Measurements from ENCODE around the gene CCDC57.
"Not testable (repeated sequence)": the region's sequence is repeated elsewhere in the genome, so short reads cannot be mapped to it uniquely, and the experiment has no call there.

CCDC57 gene

DNA sequence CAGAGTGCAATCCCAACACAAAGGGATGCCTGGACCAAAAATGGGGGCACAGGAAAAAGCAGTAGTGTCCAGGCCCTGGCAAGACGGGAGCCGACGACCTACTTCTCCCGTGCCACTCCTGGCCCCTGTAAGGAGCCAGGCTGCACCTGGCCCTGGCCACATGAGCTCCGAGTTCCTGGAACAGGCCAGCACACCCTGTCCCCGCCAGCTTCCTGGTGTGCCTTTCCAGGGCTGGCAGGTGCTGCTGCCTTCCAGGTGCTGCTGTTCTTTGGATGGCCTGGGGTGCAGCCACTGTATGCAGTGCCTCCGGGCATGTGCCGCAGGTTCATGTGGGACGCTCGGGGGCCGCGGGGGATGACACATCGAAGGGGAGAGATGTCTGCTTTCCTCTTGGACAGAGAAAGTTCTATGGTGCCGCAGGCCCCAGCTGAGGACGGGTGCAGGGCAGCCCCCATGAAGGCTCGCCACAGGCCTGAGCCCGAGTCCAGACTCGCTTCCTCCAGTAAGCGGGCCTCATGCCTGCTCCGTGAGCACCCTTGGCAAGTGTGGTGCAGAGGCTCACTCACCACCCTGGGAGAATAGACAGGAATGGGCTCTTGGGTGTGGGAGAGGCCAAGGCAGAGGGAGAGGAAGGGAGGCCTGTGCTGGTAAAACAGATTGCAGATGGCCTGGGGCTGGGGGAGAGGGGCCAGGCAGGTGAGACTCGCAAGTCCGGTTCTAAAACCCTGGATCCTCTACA, 59.9 kb downstream of the CCDC57 start:
- no peak for DNase-seq (ENCODE audit: low spot score)

DNA sequence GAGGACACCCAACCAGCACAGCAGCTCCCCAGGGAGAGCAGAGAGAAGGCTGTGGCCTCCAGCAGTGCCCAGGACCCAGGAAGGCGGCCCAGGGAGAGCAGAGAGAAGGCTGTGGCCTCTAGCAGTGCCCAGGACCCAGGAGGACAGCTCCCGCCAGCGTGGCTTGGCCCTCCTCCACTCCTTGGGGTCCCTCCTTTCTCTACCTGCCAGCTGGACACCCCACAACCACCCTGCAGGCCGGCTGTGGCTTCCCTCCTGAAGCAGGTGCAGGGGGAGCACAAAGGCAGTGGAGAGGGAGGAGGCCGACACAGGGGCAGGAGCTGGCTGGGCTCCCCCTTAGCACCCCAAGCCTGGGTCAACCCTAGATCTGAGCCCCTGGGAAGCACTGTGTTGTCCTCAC, 60.5 kb downstream of the CCDC57 start:
- no peak for DNase-seq (ENCODE audit: low spot score)

DNA sequence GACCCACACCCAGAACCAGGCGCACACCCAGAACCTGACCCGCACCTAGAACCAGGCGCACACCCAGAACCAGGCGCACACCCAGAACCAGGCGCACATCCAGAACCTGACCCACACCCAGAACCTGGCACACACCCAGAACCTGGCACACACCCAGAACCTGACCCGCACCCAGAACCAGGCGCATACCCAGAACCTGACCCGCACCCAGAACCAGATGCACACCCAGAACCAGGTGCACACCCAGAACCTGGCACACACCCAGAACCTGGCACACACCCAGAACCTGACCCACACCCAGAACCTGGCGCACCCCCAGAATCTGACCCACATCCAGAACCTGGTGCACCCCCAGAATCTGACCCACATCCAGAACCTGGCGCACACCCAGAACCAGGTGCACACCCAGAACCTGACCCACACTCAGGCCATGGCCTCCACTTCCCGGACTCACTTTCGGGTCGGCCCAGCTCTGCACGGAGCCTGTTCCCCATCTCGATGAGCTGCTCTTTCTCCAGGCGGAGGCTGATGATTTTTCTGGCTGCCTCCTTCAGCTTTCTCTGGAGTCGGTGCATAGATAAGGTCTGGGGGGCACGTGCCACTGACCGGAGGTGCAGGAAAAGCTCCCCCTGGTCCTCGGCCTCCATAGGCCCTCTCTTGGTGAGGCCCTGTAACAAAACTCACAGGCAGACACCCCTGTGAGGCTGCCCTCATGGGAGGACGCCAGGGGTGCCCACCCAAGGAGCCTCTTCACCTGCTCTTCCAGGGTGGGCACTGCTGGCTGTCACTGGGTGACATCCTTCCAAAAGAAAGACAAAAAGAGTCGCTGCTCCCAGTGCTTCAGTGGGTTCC, 61.3 kb downstream of the CCDC57 start:
- DNase-seq (ENCODE audit: low spot score): peak; percentile 15

DNA sequence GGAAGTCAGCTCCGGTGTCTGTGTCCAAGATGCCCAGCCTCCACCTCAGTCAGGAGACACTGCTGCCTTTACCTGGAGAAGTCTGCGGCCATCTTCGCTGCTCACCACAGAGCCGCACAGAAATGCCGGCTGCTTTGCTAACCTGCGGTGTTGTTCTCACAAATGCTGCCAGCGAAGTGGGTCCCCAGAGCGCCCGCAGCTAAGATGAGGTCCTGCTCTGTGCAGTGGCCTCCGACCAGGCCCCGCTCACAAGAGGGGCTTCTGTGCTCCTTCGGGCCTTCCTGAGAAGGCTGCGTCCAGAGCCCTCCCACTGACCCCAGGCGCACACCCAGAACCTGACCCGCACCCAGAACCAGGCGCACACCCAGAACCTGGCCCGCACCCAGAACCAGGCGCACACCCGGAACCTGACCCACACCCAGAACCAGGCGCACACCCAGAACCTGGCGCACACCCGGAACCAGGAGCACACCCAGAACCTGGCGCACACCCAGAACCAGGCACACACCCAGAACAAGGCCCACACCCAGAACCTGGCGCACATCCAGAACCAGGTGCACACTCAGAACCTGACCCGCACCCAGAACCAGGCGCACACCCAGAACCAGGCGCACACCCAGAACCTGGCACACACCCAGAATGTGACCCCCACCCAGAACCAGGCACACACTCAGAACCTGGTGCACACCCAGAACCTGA, 63.1 kb downstream of the CCDC57 start:
- no peak for DNase-seq (ENCODE audit: low spot score)

DNA sequence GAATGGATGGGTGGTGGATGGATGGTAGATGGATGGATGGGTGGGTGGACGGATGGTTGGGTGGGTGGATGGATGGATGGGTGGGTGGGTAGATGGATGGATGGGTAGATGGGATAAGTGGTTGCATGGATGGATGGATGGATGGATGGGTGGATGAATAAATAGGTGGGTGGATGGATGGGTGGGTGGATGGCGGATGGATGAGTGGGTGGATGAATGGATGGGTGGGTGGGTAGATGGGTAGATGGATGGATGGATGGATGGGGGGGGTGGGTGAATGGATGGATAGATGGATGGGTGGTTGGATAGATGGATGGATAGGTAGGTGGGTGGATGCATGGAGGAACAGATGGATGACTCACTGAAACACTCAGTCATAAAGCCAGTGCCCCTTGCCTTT, 63.6 kb downstream of the CCDC57 start:
- no peak for DNase-seq (ENCODE audit: low spot score)

DNA sequence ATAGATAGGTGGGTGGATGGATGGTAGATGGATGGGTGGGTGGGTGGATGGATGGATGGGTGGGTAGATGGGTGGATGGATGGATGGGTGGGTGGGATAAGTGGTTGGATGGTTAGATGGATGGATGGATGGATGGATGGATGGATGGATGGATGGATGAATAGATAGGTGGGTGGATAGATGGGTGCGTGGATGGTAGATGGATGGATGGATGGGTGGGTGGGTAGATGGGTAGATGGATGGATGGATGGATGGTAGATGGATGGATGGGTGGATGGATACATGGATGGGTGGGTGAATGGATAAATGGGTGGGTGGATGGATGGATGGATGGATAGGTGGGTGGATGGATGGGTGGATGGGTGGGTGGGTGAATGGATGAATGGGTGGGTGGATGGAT, 64.6 kb downstream of the CCDC57 start:
- no peak for DNase-seq (ENCODE audit: low spot score)

DNA sequence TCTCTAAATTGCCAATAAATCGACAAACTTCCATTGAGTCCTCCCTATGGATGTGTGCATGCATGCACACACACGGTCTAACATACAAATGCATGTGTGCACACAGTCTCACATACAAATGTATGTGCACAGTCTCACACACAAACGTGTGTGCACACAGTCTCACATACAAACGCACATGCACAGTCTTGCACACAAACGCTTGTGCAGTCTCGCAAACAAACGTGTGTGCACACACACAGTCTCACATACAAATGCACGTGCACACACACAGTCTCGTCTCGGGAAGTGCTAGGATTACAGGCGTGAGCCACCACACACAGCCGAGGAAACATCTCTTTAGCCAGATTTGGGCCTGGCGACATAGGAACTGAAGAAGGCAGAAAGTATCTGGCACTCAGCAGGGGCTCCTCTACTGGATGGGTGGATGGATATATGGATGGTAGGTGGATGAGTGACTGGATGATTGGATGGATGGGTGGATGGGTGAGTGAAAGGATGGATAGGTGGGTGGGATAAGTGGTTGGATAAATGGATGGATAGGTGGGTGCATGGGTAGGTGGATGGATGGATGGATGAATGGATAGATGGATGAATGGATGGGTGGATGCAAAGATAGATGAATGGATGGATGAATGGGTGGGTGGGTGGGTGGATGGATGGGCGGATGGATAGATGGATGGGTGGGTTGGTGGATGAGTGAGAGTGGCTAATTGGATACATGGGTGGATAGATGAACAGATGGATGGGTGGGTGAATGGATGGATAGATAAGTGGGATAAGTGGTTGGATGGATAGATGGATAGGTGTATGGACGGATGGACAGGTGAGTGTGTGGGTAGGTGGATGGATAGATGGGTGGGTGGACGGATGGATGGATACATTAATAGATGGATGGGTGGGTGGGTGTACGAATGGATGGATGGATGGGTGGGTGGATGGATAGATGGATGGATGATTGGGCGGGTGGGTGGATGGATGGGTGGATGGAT, 65.7 kb downstream of the CCDC57 start:
- DNase-seq (ENCODE audit: low spot score): no peak

DNA sequence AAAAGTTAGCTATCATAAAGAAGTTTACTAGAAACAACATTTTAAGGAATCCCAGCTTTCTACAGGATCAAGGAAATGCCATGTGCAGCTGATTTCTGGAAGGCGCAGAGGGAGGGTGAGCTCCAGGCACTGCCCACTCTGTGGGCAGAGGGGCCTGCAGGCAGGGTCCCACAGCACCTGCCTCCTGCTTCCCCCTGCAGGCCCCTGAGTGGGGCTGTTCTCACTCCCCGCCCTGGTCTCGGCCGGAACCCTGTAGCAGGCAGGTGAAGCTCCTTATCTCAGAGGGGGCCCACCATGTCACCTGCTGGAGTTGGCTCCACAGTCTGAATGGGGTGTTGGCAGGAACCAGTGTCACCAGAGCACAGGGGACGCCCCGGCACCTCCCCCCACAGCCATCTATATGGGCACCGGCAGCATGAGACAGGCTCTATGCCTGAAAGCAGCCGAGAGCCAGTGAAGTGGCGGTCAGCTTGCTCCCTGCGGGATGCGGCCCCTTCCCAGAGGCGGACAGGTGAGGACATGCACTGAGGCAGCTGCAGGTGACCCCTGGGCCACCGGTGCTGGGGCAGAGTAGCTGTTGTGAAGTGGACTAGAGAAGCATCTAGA, 67.0 kb downstream of the CCDC57 start:
- no peak for DNase-seq (ENCODE audit: low spot score)

DNA sequence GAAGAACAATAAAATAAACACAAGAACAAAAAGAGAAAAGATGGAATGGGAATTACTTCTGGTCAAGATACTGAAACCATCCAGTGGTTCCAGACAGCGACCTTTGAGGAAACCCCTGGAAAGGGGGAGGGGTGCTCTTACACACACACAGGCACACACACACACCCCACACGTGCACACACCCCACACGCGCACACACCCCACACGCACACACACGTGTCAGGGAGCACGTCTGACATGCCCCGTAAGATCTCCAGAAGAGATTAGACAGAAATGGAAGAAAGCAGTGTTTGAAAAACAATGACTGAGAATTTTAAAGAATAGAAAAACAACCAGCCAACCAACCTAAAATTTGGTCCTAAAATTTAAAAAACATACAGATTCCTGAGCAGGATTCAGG, 69.3 kb downstream of the CCDC57 start:
- no peak for DNase-seq (ENCODE audit: low spot score)

DNA sequence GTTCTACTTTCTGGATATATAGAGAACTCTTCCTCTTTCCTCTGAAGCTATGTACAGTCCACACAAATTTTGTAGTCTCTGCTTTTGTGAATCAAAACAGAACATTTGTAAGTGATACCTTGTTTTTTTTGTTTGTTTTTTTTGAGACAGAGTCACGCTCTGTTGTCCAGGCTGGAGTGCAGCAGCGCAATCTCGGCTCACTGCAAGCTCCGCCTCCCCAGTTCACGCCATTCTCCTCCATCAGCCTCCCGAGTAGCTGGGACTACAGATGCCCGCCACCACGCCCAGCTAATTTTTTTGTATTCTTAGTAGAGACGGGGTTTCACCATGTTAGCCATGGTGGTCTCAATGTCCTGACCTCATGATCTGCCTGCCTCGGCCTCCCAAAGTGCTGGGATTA, 72.7 kb downstream of the CCDC57 start:
- not testable (repeated sequence) for DNase-seq (ENCODE audit: low spot score)

DNA sequence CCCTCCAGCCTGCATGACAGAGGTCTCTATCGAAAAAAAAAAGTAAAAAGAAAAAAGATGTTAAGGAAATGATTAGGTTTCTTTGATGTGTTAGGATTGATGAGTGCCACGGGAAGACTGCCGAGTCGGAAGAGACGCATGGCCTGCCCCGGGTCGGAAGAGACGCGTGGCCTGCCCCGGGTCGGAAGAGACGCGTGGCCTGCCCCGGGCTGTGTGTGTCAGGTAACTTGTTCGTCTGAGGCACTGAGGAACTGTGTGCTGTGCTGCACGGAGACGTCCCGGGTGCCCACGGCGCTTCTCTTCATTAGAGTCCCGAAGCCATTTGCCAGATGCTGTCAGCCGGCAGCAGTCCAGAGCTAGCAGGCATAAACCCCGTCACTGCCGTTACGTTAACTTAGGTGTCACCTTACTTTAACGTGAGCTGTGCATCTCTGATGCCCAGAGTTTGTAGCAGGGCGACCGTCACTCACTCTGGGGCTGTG, 74.1 kb downstream of the CCDC57 start:
- no peak for DNase-seq (ENCODE audit: low spot score)

DNA sequence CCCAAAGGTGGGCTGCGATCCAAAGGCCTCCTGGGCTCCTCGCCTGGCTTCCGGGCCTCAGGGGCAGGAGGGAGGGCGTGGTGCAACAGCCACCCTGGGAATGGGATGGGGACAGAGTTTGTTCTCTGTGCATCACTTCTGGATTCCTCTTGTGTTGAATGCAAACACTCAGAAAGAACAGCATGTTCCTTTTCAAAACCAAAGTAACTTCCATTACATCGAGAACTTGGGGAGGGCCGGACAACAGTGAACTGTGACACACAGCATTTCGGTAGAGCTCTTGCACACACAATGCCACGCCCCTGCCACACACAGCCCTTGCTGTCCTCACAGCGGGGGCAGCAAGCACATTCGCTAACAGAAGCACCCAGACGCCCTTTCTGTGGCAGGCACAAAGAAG, 78.5 kb downstream of the CCDC57 start:
- DNase-seq (ENCODE audit: low spot score): no peak

DNA sequence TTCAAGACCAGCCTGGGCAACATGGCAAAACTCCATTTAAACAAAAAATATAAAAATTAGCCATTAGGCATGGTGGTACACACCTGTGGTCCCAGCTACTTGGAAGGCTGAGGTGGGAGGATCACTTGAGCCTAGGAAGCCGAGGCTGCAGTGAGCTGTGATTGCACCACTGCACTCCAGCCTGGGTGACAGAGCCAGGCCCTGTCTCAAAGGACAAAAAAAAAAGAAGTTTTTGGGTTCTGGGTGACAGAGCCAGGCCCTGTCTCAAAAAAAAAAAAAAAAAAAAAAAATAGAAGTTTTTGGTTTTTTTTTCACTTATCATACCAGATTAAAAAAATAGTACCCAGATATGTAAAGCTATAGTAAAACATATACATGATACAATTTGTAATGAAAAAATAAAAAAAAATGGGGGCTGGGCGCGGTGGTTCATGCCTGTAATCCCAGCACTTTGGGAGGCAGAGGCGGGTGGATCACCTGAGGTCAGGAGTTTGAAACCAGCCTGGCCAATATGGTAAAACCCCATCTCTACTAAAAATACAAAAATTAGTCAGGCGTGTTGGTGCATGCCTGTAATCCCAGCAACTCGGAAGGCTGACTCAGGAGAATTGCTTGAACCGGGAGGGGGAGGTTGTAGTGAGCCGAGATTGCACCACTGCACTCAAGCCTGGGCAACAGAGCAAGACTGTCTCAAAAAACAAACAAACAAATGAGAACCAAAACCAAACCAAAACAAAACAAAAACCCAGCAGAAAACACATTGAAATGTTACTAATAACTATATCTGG, 79.3 kb downstream of the CCDC57 start:
- DNase-seq (ENCODE audit: low spot score): not testable (repeated sequence)

DNA sequence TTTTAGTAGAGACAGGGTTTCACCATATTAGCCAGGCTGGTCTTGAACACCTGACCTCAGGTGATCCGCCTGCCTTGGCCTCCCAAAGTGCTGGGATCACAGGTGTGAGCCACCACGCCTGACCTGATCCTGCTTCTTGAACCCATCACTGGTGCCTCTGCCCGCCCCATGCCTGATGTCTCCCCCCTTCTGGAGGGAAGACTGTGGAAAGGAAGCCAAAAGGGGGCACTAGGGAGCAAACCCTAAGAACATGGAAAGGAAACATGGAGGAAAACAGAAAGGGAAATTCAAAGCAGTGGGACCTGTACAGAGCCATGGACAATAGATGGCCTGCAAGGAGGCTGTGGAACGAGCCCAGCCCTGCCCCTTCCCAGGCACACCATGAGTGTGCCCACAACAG, 83.5 kb downstream of the CCDC57 start:
- DNase-seq (ENCODE audit: low spot score): no peak

DNA sequence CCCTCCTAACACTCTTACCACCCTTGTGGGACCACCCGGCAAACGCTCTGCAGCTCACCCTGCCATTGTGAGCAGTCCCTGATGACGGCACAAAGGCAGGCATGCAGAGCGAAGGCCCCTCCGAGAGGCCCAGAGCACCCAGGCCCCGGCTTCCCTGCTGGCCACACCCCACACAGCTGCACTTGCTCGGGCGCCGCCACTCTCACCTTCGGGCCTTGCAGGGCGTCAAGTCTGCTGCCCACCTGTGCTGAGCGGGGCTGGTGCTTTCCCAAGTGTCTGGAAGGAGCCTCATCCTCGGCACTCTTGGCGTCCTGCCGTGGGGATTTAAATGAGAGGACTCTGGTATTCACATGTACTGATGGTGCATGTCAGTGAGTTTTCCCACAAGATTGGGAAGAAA, 84.4 kb downstream of the CCDC57 start:
- no peak for DNase-seq (ENCODE audit: low spot score)

DNA sequence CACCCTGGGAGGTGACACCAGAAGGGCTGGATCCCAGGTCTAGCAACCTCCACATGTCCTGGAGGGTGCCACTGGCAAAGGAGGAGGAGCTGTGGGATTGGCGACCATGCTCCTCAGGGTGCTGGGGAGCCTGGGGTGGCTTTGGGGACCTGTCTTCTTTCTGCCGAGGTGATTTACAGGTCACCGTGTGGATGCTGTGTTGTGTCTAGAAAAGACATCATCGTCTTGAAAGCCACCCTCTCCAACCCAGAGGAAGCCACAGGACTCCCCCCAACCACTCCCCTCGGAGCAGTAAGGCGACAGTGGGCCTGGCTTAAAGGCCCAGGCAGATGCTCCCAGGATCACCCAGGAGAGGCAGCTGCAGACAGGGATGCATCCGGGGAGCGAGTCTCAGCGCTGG, 84.9 kb downstream of the CCDC57 start:
- no peak for DNase-seq (ENCODE audit: low spot score)

DNA sequence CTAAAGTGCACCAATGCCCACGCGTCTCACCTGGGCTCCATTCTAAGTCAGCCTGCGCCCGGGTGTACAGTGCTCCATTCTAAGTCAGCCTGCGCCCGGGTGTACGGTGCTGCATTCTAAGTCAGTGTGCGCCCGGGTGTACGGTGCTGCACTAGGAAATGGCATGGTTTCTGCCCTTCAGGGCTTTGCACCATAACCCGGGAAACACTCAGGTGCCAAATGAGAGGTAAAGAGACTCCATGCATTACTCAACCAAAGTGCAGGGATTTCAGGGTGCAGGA, 85.4 kb downstream of the CCDC57 start:
- DNase-seq (ENCODE audit: low spot score): no peak

DNA sequence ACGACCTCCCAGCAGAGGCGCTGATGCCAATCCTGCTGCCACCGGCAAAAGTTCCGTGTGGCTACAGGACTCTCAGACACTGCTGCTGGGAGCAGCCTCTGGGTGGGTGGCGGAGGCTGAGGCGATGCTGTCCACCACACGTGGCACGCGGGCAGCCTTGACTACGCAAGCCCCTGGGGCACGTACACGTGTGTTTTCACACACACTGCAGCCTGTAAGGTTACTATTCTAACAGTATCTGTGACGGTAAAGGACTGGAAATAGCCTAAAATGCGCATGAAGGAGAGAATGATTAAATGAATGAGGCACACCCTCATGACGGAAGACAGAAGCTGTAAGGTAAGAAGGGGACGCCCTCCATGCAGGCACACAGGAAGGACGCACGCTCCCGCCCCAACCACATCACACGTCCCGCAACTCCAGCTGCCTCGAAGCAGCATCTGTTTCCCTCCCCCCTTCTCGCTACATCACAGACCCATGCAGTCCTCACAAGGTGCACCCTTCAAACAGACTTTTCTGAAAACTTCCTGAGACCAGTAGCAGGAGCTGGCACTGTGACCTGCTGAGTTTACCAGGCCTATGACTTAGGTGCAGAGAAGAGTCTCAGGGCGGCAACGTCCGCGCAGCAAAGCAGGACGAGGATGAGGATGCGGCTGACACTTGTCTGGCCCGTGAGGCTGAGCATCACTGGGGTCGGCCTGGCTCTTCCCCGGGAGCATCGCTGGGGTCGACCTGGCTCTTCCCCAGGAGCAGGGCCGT, 85.9 kb downstream of the CCDC57 start:
- no peak for DNase-seq (ENCODE audit: low spot score)

DNA sequence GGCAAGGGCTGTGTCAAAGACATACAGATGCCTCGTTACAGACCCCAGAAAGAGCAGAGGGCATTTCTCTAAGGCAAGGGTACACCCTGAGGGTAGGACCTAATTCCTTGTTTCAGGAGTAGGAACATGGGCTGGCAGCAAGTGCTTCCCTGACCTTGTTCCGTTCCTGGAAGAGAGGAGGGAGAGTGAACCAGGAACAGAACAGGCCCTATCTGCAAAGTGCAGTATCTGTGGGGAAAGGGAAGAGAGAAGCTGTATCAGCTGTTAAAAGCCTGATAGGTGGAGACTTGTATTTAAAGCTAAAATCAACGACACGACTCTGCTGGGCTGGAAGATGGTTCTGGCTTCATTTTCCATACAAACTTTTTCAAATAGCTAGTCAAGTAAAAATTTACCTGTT, 88.5 kb downstream of the CCDC57 start:
- DNase-seq (ENCODE audit: low spot score): no peak
